HG03103 (cell line): ENCODE results near the gene MDM2.
A peak's percentile ranks its signal among the peaks of the same experiment; 100 is the strongest.

Source experiments
- ATAC-seq: cut with Tn5 transposase; IDR thresholded peaks from one replicate; pipeline ENCODE4 v1.9.1; 2021; ENCODE audit warnings: low read depth; ENCODE audit not compliant: unreplicated experiment

The MDM2 gene

GRCh38 chr12:68807576-68808387 lies at the start of gene MDM2:
Gene MDM2, plus strand, starts transcription at chr12:68808177. Its CDS starts 301 bp downstream, at chr12:68808478.
- peak; percentile 69 for ATAC-seq

- no peak for ATAC-seq
Observed at GRCh38 chr12:68759852-68760251, 48.1 kb upstream of the MDM2 start.

- no peak for ATAC-seq
Observed at GRCh38 chr12:68760806-68761441, 47.1 kb upstream of the MDM2 start.

- no peak for ATAC-seq
Observed at GRCh38 chr12:68761442-68761812, 46.5 kb upstream of the MDM2 start.

- no peak for ATAC-seq
Observed at GRCh38 chr12:68761901-68762630, 45.9 kb upstream of the MDM2 start.

- ATAC-seq: no peak
Observed at GRCh38 chr12:68762691-68763090, 45.3 kb upstream of the MDM2 start.

GRCh38 chr12:68765696-68766095 lies 42.3 kb upstream of the MDM2 start:
- ATAC-seq: no peak

- ATAC-seq: no peak
Observed at GRCh38 chr12:68766646-68767045, 41.3 kb upstream of the MDM2 start.

- no peak for ATAC-seq
Observed at GRCh38 chr12:68767191-68767590, 40.8 kb upstream of the MDM2 start.

GRCh38 chr12:68768431-68768939 lies 39.5 kb upstream of the MDM2 start:
- no peak for ATAC-seq

- no peak for ATAC-seq
Observed at GRCh38 chr12:68769941-68770340, 38.0 kb upstream of the MDM2 start.

GRCh38 chr12:68771223-68771925 lies 36.6 kb upstream of the MDM2 start:
- ATAC-seq: no peak

GRCh38 chr12:68772714-68773113 lies 35.3 kb upstream of the MDM2 start:
- no peak for ATAC-seq

GRCh38 chr12:68773582-68773981 lies 34.4 kb upstream of the MDM2 start:
- no peak for ATAC-seq

GRCh38 chr12:68775121-68775630 lies 32.8 kb upstream of the MDM2 start:
- ATAC-seq: no peak

- no peak for ATAC-seq
Observed at GRCh38 chr12:68776976-68777610, 30.9 kb upstream of the MDM2 start.

GRCh38 chr12:68779280-68779679 lies 28.7 kb upstream of the MDM2 start:
- ATAC-seq: no peak

GRCh38 chr12:68780731-68781130 lies 27.2 kb upstream of the MDM2 start:
- ATAC-seq: no peak

- no peak for ATAC-seq
Observed at GRCh38 chr12:68781728-68782127, 26.2 kb upstream of the MDM2 start.

GRCh38 chr12:68784015-68784414 lies 24.0 kb upstream of the MDM2 start:
- ATAC-seq: no peak
